Renal cortical epithelial cell (primary cell): Measurements from ENCODE around the gene SPANXB1. TPM values are rescaled to one million over a fixed set of nuclear protein-coding genes. Genes with fewer than 3 reads are reported as not detected.
A peak's percentile ranks its signal among the peaks of the same experiment; 100 is the strongest.
"Not testable (repeated sequence)": the region's sequence is repeated elsewhere in the genome, so short reads cannot be mapped to it uniquely, and the experiment has no call there.

Source experiments
- DNase-seq: peaks from one replicate; pipeline ENCODE4 v3.0.0-alpha.2; 2011; ENCODE audit warnings: low read depth
- total RNA-seq: library from RNA; depleted of rRNA; stranded (reverse); fragments of >200 nt; gene quantifications from 2 replicates; pipeline ENCODE4 v1.2.3, GENCODE V29; 2014

The SPANXB1 gene, protein sequence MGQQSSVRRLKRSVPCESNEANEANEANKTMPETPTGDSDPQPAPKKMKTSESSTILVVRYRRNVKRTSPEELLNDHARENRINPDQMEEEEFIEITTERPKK
- total RNA-seq = not detected in 2 replicates

DNA sequence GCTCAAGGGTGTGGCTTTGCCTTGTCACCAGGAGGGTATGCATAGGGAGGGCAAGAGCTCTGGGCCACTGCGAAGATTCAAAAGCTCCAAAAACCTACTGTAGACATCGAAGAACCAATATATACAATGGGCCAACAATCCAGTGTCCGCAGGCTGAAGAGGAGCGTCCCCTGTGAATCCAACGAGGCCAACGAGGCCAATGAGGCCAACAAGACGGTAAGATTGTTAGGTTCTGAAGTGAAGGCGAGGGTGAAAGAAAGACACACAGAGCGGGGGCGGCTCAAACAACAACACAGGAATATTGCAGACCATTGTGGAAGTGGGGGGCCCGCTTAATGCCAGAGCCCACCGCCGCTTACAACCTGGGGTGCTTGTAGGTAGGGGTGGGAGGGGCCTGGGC is at the start of gene SPANXB1:
SPANXB1 (plus strand) TSS at position 27 of the 400 bp plus-strand sequence; CDS start at position 127, 100 bp downstream.
- DNase-seq = not testable (repeated sequence)

DNA sequence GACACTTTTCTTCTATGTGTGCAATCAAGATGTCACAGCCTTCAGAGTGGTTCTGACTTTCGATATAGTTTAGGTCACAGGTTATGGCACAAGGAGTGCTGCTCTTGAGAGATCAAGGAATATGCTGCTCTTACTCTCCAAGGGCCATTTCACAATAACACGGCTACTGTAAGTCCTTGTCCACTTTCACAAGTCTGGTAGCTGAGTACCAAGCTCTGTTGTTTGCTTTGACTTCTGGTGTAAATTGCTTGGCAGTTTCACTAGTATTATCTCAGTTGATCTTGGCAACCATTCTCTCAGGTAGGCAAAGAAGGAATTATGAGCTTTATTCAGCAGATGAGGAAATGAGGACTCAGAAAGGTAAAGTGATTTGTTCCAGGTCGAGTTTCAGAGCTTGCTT is 35.4 kb upstream of the SPANXB1 start:
- DNase-seq = no peak

DNA sequence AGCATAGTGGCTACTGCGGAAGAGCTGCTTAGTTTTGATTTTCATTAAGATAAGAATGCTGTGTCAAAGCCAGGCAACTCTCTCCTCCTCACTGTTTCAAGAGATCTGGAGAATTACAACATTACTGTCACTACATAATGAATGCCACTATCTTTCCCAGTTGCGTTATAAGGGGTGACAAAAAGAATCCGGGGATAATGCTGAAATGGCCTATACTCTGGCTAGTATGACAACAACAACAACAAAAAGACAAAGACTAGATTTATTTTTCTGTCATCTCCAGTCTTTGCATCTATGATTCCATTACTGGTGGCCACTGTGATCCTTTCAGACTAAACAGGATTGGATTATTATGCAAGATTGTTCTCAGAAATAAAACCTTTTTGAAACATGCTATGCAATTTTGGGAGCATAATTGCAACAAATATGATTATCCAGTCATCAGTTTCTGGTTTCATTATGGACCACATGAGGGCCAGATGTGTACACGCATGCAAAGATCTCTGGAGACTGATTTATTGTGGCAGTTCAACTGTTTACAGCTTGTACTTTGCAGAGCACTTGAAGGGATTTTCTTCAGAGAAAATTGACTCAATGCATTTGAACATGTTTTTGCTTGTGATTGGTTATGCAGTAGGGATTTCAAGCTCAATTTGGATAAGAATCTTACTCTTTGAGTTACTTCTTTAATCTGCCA is 31.1 kb upstream of the SPANXB1 start:
- no peak for DNase-seq

DNA sequence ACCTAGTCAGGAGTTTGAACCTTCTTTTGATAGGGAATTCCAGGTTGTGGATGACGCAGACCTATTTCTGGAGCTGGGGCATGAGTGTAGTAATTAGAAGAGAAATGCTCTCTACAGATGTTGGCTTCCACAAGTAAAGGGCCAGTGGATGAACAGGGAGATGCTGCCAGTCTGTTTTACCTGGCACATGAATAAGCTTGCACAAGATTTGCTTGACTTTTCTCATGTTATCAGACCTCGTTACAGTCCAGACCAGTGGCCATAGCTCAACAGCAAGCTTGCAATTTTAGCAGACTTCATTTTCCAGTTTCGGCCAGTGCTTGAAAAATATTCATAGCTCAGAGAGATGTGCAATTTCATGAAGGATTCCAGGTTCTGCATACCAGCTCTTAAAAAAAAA is 26.9 kb upstream of the SPANXB1 start:
- no peak for DNase-seq

DNA sequence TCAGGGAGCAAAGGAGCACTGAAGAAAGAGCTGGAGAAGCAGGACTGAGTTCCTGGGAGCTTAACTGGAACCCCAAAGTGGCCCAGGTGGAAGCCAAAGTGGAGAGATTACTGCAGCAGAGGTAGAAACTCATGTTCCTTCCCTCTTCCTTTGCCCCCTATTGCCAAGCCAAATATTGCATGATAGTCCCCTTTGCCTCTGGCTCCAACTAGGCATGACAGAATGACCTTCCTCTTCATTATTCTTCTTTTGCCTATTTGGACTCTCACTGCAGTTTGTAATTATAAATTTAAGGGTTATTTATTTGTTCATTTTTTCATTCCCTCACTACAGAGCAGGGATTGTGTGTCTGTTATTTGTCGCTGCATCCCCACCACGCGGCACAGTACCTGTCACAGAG is 22.1 kb upstream of the SPANXB1 start:
- DNase-seq = no peak

DNA sequence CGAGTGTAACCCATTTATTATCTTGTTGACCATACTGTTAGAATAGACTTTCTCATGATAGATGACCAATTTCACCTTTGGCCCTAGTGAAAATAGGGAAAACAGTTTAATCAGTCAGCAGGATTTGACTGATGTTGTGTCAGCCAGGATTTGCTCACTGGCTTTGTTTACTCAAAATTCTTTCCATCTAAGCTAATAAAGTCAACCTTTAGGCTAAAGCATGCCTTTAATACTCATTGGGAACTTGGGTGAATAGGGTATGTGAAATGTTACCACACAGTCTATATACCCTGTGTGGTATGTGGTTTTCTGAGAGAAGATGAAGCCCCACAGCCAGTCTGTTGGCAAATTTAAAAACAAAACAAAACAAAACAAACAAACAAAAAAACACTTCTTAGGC is 18.7 kb upstream of the SPANXB1 start:
- peak; percentile 64 for DNase-seq

DNA sequence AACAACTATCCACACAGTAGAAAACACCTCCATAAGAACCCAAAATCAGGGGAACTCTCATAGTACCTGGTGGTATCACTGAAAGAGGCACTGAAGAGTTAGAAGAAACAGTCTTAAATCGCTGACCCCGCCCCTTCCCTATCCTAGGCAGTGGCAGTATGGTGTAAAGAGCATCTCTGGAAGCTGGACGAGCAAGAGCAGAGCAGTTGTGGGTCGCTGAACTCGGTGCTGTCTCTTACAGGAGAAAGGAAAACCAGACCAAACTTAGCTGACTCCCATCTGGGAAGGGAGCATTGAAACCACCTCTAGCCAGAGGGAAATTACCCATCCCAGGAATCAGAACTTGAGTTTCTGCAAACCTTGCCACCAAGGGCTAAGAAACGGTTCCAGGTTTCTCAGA is 2.8 kb downstream of the SPANXB1 start:
- DNase-seq = not testable (repeated sequence)

DNA sequence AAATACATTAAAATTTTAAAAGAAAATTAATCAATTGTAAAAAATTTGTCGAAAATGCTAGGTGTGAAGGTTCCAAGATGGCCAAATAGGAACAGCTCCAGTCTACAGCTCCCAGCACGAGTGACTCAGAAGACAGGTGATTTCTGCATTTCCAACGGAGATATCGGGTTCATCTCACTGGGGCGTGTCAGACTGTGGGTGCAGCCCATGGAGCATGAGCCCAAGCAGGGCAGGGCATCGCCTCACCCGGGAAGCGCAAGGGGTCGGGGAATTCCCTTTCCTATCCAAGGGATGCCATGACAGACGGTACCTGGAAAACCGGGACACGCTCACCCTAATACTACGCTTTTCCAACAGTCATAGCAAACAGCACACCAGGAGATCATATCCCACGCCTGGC is 41.9 kb downstream of the SPANXB1 start:
- not testable (repeated sequence) for DNase-seq

DNA sequence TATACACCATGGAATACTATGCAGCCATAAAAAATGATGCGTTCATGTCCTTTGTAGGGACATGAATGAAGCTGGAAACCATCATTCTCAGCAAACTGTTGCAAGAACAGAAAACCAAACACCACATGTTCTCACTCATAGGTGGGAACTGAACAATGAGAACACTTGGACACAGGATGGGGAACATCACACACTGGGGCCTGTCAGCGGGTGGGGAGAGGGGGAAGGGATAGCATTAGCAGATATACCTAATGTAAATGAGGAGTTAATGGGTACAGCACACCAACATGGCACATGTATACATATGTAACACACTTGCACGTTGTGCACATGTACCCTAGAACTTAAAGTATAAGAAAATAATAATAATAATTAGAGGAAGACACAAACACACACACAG is 47.5 kb downstream of the SPANXB1 start:
- not testable (repeated sequence) for DNase-seq

DNA sequence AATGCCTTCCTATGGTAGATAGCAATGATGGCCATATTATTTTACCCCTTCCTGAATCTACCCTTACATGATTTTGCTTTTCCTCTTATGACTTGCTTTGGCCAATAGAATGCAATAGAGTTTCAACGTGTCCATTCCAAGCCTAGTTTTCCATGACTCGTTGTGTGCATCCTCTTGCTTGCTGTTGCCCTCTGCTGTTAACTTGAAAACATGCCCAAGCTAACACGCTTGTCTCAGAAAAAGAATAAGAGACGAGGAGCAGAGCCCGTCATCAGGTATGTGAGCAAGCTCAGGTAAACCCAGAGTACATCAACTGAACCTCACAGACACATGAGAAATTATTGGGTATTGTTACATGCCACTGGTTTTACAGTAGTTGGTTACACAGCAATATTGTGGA is 49.7 kb downstream of the SPANXB1 start:
- DNase-seq = not testable (repeated sequence)

Other genes starting within 250 kb of the SPANXB1 start
- gene LDOC1, start 174.5 kb downstream of the SPANXB1 start, total RNA-seq = 1.2 and 7.6 TPM in 2 replicates
- not detected in 2 replicates for gene SPANXC, start 239.9 kb downstream of the SPANXB1 start, total RNA-seq